Activated naive CD4-positive, alpha-beta T cell treated with Interleukin-2 at 50 U/mL for 16 hours (primary cell): ENCODE results near the gene PBX1.
"Not testable (repeated sequence)": the region's sequence is repeated elsewhere in the genome, so short reads cannot be mapped to it uniquely, and the experiment has no call there.

Experiments
- DNase-seq: peaks from one replicate; pipeline ENCODE4 v3.0.0-alpha.2; 2020

Gene PBX1

DNA sequence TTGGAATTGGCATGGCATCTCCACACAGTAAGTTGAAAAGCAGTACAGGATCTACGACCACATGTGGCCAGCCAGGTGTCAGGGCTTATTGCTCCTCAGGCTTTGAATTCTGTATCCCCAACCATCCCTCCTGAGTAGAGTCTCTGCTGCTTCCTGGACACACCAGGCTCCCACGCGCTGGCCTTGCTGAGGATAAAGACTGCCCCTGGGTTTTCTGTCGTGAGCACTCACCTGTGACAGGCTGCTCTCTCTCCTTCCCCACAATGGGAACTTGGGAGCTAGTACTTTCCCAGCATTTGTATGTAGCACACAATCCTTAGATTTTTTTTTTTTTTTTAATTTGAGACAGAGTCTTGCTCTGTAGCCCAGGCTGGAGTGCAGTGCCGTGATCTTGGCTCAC is 33.6 kb downstream of the PBX1 start:
- DNase-seq = no peak

GRCh38 chr1:164595212-164595611 is 36.2 kb downstream of the PBX1 start:
- no peak for DNase-seq

GRCh38 chr1:164596172-164596571 is 37.2 kb downstream of the PBX1 start:
- DNase-seq = no peak

DNA sequence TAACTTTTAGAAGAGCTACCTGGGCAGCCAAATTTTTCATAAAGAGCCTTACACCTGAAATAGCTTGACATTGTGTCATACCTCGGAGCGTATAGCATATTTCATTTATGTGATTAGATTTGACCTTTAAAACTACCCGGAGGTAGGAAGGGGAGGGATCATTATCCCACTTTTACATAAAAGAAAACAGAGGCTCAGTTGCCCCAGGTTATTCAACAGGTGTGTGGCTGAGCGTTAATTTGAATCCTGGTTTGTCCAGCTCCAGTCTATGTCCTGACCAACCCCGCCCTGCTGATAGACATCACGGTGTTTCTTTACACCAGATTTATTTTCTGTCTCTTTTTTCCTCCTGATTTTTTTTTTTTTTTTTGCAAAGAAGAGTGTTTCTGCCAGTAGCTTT is 39.7 kb downstream of the PBX1 start:
- no peak for DNase-seq

DNA sequence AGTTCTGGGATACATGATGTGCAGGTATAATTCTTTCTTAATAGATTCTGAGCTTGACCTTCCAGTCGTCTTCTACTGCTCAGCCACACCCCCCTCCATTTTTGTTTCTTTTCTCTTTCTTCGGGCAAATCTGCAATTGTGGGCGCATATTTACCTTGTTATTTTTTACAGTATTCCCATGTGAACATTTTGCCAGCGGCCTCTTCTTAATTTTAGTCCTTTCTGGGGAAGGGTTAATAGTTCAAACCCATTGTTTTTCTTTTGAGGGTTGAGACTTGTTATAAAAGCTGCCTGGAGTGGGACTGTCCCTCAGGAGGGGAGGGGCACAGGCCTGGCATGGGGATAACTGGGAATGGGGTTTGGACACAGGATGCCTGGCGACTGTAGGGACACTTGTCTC is 40.3 kb downstream of the PBX1 start:
- DNase-seq = no peak

DNA sequence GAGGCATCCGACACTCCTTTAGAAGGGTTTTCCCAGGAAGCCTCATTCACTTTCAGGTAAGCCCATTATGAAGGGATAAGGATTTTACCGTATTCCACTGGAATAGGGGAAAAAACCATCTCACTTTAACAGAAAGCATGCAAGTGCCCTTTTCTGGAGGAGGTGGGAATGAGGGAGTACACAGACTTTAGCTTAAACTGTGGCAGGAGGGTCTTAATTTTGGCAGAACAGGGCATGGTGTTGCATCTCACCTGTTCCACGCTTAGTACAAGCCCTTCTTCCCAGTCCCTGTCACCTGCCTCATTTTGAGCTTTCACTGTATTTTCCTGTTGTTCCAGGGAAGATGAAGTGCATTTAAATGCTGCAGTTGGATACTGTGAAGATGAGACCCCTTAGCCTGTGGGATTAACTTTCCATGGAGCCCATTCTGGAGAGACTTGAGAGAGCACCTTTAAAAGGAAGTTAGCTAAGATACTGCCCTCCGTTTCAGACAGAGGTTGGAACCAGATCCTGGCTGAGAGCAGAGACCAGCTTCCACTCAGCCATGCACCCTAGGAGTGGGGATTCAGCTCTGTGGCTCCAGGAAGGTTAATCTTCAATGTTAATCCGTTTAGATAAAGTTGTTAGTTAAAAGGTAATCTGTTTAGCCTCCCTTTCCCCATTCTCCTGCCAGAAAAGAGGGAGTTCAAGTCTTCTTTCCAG is 42.6 kb downstream of the PBX1 start:
- no peak for DNase-seq

GRCh38 chr1:164602101-164602422 is 43.1 kb downstream of the PBX1 start:
- no peak for DNase-seq

DNA sequence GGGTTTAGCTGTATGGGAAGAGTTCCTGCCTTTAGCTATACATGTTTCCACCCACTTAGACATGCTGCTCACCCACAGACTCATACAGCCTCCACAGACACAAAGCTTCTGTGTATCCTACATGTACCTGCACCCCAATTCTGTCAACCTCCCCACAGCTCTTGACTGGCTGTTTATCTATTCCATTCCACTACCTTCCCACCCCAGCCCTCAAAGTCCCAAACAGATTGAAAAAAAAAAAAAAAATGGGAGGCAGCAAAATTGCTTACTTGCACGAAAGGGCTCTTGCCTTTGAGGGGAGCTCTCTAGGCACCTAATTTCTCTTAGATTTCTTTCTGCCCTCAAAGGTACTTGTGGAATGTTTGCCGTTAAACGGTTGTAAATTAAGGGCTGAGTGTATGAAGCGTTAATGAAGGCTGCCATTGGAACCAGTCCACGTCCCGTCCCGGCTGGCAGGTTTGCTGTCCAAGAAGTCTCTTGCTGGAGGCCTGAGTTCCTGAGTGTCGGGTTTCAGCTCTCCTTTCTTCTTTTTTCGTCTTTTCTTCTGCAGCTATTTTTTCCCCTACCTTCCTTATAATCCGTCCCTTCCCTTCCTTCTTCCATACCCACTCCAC is 43.6 kb downstream of the PBX1 start:
- no peak for DNase-seq

GRCh38 chr1:164603805-164604204 is 44.8 kb downstream of the PBX1 start:
- DNase-seq = not testable (repeated sequence)

- no peak for DNase-seq
These were observed 45.6 kb downstream of the PBX1 start for GRCh38 chr1:164604541-164604940.

DNA sequence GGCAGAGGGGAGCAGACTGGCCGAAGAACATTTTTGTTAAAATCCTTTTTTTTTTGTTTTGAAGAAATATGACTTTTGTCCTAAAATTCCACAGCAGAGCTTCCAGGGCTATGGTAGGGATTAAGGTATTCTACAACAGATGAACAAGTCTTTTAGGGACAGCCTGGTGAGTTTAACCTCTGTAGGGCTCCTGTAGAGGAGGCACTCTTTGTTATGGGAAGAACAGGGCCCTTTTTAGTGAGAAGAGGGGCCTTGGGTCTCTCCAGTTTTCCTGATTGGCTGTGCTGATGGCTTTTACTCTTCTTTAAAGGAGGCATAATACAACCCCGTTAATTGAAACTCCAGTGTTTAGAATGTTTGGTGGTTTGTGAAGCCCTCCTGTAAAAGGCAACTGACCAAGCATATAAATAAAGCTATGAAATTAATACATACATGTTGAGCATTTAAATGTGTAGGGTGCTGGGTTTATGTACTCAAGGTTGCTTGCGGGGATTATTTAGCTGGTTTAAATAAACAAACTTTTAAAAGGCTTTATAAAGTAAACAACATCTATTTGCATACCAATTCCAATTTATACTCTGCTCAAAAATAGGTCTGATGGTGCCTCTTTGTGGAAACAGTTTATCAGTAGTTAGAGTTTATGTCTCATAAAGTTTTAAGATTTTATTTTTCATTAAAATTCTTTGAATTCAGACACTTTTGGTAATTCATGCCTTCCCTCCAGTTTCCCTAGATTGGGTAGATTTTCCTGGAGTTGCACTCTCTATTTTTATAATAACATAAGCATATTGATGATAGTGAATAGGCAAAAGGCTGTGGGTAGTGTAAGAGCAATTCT is 46.5 kb downstream of the PBX1 start:
- no peak for DNase-seq

DNA sequence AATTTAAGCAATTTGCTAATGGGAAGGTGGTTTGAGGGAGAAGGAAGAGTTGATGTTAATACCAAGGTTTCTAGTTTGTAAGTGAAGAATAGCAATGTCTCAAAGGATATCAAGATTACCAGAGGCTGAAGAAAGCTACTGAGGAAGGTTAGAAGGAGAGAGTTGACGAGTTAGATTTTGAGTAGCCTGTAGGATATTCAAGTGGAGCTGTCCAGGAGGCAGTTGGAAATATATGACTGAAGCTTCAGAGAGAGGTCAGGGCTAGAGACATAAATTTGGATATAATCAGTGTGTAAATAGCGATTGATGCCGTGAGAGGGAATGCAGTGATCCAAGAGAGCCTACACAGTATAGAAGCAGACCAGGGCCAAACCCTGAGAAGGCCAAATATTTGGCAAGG is 48.4 kb downstream of the PBX1 start:
- DNase-seq = no peak

GRCh38 chr1:164608651-164609057 is 49.7 kb downstream of the PBX1 start:
- DNase-seq = no peak

DNA sequence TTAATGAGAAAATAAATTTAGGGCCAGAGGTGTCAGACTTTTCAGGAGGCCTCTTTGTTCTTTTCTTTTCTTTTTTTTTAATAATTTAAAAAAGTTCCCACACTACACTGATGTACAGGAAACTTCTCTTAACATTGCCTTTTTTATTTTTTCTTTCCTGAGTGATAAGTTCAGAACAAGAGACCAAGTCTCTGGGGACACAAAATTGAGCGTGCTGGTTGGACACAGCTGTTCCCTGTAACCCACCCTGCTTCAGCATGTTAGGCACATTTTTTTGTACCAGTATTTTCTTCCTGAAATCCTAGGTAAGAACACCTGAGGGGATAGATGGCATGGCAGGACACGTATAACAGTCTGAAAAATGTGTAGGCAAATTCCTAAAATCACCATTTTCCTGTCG is 50.1 kb downstream of the PBX1 start:
- no peak for DNase-seq

DNA sequence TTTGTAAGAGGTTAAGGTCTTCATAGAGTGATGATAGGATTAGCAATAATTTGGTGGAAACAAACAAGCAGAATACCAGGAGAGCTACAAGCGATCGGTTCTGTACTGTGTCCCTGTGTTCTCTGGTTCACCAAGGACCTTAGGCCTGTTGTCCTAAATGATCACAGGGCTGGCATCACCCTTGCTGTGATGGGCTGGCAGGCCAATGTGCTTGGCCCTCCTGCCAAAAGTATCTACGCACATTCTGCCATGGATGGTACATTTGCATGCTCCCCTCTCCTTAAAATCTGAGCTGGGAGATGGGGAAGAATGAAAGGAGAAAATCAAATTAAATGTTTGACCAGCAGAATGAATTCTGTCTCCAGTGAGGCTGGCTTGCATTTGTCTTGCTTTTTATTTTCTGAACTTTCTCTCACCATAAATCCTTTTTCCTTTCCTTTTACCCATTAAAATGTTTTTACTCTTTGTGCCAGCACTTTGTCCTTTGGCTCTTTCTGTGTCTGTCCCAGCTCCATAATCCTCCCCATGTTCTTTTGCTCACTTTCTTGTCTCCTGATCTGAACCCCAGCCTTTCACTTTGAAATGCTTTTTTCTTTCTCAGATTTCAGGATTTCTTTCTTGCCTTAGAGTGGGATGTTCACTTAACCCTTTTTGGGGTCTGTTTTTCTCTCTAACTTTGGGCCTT is 51.7 kb downstream of the PBX1 start:
- DNase-seq = no peak

DNA sequence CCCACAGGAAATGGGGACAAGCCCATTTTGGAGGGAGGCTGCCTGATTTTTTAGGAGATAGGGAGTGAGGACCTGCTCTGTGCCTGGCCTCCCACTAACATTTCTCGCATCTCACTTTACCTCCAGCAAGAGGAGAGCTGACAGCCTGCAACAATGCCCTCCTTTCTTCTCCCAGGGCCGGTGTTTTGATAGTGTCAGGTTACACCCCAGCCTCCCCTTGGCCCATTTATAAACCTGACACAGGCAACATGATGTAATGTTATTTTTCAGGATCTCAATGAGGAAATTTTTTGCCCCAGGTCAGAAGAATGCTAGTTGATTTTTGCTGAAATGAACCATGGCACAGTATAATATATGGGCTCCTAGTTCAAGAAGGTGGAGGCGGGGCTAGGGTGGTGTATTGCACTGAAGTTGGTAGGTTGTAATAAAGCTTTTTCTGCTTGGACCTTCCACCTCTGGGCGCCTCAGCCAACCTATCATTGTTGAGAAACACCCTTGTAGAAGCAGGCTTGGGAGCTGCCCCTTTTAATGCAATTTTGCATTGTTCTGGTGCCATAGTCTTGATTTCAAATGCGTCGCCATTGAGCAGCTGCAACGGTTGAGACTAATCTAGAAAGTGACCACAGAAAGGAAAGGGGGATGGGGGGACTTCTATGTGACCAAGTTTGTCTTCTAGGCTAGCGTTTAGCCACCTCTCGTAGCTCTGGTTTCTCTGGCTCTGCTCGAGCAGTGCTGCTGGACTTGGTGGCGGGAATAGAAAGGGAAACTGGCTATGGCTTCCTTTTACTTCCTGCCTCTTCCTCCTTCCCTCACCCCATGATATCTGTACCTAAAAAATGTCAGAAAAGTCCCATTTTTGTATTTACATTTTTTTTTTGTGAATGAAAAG is 53.0 kb downstream of the PBX1 start:
- DNase-seq = no peak

- no peak for DNase-seq
These were observed 54.2 kb downstream of the PBX1 start for GRCh38 chr1:164613176-164613575.

- no peak for DNase-seq
These were observed 55.3 kb downstream of the PBX1 start for GRCh38 chr1:164614316-164614715.

DNA sequence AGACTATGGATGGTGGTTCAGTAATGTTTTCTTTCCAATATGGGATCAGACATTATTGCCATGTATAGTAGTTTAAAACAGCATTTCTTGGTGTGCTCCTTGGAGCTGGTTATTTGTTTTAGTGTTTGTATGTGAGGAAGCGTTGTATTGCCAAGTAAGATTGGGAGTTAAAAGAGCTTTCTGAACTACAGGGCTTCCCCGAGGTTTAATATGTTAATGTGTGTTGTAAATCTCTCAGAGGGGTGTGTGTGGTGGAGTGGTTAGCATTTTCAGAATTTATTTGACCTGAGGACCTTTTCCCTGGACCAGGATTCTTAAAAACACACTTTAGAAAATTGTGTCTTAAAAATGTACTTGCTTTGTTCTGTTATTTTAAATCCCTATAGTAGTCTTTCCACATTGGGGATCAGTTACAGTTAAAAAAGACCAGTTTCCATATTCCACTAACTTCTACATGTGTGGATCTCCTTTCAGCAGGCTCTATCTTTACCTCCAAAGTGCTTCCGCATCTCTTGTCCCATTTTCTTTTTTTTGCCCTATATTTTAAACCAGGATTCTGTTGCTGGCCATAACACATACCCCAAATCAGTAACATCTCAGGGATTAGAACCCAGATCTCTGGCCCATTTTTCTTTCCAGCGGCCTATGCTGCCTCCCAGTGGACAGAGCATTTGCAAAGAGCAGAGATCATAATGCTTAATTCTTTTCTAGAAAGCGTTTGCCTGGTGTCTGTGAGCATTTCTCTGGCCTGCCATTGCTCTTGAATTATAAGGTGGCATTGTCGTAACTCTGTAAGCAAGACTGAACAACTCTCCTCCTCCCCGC is 58.6 kb downstream of the PBX1 start:
- no peak for DNase-seq

DNA sequence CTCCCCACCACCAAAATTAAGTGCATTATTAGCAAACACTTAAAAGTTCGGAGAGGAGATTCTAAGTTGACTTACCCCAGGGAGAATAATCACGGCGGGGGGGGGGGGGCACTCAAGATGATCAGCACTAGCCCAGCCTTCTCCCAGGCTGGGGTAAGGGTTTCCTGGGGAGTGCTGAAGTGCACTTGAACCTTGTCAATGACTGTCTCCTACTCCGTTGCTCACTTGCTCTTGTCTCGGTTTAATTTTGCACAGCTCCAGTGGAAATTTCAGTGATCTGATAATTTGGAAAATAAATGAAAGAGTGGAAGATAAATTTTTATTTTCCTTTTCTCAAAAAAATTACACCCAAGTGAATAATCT is 59.2 kb downstream of the PBX1 start:
- DNase-seq = no peak

DNA sequence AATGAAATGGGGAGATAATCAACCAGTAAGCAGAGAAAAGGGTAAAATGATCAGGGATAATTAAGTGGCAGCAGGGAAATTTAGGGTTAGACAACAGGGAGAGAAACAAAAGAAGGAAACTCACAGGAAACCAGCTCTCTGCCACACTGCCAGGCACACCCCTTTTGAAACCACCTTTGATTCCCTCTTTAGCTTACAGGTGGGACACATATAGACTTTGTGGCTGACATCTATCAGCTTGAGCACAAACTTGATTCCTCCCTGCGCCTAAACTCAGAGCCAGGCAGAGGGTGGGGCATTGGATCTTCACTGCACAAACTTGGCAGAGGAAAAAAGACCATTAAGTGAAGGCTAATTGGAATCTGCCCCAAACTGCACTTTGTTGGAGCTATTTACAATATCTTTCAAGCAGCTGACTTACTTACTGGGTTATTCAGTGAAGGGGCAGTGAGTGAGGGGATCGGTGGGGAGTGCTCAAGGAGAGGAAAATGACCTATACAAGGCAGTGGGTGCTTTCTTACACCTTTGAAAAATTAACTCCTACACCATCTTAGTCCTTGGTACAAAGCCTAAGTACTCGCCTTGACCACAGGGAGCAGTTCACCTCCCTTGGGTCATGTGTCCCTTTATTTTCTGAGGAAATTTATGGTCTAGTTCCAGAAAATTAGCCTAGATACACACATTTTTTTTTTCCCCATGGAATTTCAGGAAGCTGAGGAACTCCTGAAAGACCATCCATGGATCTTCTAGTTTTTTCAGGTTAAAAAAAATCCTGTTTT is 60.2 kb downstream of the PBX1 start:
- DNase-seq = no peak
